A549 (cell line): Measurements from ENCODE around the gene CEACAM20.

Experiments used
- NR3C1 ChIP-seq: fragments of >200 bp; sonication (Bioruptor Twin); formaldehyde crosslinking; IDR thresholded peaks from 3 replicates; pipeline ENCODE4 v1.6.1; 2017
- SREBF2 ChIP-seq: fragments of 450-650 bp; IDR thresholded peaks from 2 replicates; pipeline ENCODE4 v1.6.1; 2014; ENCODE audit warnings: mild to moderate bottlenecking, moderate library complexity
- TF ChIP-seq, protein P1 (sequence below): fragments of >200 bp; sonication (Bioruptor Twin); formaldehyde crosslinking; IDR thresholded peaks from 3 replicates; pipeline ENCODE4 v1.5.1; 2016
- TF ChIP-seq, protein P2 (sequence below): fragments of 150-350 bp; IDR thresholded peaks from 2 replicates; pipeline ENCODE4 v1.6.1; 2014; ENCODE audit warnings: low read depth, mild to moderate bottlenecking, low read length

DNA sequence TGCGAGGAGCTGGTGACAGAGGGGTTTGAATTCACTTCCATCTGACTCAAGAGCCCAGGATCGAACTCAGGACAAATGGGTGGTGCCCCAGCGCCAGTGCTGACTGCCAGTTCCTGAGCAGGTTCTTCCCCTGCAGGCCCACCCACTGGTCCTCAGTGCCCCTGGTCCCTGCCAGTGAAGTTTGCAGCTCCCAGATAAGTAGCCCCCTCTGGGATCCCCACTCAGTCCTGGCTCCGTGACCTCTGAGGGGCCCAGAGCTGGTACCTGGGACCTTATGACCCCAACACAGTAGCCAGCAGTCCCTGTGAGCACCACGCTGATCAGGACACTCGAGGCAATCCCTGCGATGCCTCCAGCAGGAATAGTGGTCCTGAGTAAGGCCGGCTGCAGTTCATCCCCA is 11.3 kb upstream of the CEACAM20 start:
- TF ChIP-seq, protein P1, sequence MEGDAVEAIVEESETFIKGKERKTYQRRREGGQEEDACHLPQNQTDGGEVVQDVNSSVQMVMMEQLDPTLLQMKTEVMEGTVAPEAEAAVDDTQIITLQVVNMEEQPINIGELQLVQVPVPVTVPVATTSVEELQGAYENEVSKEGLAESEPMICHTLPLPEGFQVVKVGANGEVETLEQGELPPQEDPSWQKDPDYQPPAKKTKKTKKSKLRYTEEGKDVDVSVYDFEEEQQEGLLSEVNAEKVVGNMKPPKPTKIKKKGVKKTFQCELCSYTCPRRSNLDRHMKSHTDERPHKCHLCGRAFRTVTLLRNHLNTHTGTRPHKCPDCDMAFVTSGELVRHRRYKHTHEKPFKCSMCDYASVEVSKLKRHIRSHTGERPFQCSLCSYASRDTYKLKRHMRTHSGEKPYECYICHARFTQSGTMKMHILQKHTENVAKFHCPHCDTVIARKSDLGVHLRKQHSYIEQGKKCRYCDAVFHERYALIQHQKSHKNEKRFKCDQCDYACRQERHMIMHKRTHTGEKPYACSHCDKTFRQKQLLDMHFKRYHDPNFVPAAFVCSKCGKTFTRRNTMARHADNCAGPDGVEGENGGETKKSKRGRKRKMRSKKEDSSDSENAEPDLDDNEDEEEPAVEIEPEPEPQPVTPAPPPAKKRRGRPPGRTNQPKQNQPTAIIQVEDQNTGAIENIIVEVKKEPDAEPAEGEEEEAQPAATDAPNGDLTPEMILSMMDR = no peak
- TF ChIP-seq NR3C1 (no peak), SREBF2 (no peak)
- TF ChIP-seq, protein P2, sequence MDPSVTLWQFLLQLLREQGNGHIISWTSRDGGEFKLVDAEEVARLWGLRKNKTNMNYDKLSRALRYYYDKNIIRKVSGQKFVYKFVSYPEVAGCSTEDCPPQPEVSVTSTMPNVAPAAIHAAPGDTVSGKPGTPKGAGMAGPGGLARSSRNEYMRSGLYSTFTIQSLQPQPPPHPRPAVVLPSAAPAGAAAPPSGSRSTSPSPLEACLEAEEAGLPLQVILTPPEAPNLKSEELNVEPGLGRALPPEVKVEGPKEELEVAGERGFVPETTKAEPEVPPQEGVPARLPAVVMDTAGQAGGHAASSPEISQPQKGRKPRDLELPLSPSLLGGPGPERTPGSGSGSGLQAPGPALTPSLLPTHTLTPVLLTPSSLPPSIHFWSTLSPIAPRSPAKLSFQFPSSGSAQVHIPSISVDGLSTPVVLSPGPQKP = no peak
